HFFc6 (cell line): ENCODE results near the gene PEBP1. TPM values are rescaled to one million over a fixed set of nuclear protein-coding genes. Genes with fewer than 3 reads are reported as not detected.

ENCODE experiments used
- DNase-seq: peaks from one replicate; pipeline ENCODE4 v3.0.0-alpha.2; 2018
- H3K27ac Mint-ChIP-seq: 2 replicates; pipeline ENCODE4 v1.8.0; 2020; ENCODE audit warnings: mild to moderate bottlenecking, mixed read lengths
- H3K27me3 Mint-ChIP-seq: 2 replicates; pipeline ENCODE4 v1.8.0; 2021; ENCODE audit warnings: mild to moderate bottlenecking, moderate library complexity, mixed read lengths; ENCODE audit not compliant: insufficient read depth
- H3K36me3 Mint-ChIP-seq: 2 replicates; pipeline ENCODE4 v1.8.0; 2021; ENCODE audit warnings: low read depth, mixed read lengths
- H3K4me1 Mint-ChIP-seq: 2 replicates; pipeline ENCODE4 v1.8.0; 2020; ENCODE audit warnings: low read depth, mixed read lengths
- H3K4me3 Mint-ChIP-seq: 2 replicates; pipeline ENCODE4 v1.8.0; 2020; ENCODE audit warnings: mild to moderate bottlenecking, moderate library complexity, mixed read lengths
- H3K9me3 Mint-ChIP-seq: 2 replicates; pipeline ENCODE4 v1.8.0; 2020; ENCODE audit warnings: mild to moderate bottlenecking, mixed read lengths
- long read RNA-seq: library from polyadenylated mRNA; unstranded; transcript quantifications from one replicate; pipeline ENCODE4 v2.0.0, GENCODE V29; 2019
- total RNA-seq, 6 experiments: library from RNA; stranded (reverse); fragmentation: NEBNext Ultra II Directional; extraction: Animal tissue kit (Norgen Biotek cat#: 25700); gene quantifications; 2 replicates in 1 of 6; 3 replicates in 5 of 6; pipeline ENCODE4 v1.2.3, GENCODE V29; 2021
- TF ChIP-seq, protein P1 (sequence below): fragments of 200-600 bp; sonication (generic); IDR thresholded peaks from 2 replicates; pipeline ENCODE4 v1.5.0; 2021; ENCODE audit warnings: antibody characterized with exemption, mild to moderate bottlenecking

Gene PEBP1
- 100 to 1,000 TPM; 178 to 263 (median 196) TPM for total RNA-seq
- long read RNA-seq, transcript PEBP1-201 (4 exons, 1,697 nt): major isoform, 575 of 596 reads
- long read RNA-seq, partial matches to known transcripts: 14 of 596 reads
- long read RNA-seq, other reads (novel, unspliced or antisense): 7 of 596 reads

DNA sequence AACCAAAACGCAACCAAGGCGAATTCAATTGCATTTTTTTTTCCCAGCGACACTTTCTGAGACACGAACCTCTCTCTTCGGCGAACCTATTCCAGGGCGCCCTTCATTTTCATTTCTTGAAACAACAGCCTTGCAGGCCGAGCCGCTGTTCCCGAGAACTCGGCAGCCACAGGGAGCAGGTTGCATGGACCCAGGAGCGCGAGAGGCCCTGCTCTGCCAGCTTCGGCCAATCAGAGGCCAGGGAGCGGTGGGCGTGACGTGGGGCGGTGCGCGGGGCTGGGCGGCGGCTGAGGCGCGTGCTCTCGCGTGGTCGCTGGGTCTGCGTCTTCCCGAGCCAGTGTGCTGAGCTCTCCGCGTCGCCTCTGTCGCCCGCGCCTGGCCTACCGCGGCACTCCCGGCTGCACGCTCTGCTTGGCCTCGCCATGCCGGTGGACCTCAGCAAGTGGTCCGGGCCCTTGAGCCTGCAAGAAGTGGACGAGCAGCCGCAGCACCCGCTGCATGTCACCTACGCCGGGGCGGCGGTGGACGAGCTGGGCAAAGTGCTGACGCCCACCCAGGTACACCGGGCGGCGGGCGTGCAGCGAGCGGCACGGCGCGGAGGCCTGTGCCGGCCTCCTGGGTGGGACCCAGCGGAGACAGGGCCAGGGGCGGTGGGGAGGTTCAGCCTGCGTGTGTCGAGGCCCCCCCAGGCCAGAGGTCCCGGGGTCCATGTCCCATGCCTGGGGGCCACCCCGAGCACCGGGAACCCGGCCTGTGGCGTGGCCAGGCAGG lies at the start of gene PEBP1:
Gene PEBP1 (plus strand): TSS at position 337 of the 771 bp plus-strand sequence. CDS start 86 bp downstream, at position 423.
- TF ChIP-seq, protein P1, sequence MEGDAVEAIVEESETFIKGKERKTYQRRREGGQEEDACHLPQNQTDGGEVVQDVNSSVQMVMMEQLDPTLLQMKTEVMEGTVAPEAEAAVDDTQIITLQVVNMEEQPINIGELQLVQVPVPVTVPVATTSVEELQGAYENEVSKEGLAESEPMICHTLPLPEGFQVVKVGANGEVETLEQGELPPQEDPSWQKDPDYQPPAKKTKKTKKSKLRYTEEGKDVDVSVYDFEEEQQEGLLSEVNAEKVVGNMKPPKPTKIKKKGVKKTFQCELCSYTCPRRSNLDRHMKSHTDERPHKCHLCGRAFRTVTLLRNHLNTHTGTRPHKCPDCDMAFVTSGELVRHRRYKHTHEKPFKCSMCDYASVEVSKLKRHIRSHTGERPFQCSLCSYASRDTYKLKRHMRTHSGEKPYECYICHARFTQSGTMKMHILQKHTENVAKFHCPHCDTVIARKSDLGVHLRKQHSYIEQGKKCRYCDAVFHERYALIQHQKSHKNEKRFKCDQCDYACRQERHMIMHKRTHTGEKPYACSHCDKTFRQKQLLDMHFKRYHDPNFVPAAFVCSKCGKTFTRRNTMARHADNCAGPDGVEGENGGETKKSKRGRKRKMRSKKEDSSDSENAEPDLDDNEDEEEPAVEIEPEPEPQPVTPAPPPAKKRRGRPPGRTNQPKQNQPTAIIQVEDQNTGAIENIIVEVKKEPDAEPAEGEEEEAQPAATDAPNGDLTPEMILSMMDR: no peak
- H3K4me3 Mint-ChIP-seq: peak within 1 kb of the TSS; percentile 87
- H3K9me3 Mint-ChIP-seq: no peaks in the 10 kb centered on the region
- peaks cover 22% of the 10 kb centered on the region for H3K36me3 Mint-ChIP-seq
- H3K27me3 Mint-ChIP-seq: no peaks in the 10 kb centered on the region
- peaks cover 22% of the 10 kb centered on the region for H3K4me1 Mint-ChIP-seq
- H3K27ac Mint-ChIP-seq: peak within 1 kb of the TSS; percentile 78
- peak; percentile 93 for DNase-seq

DNA sequence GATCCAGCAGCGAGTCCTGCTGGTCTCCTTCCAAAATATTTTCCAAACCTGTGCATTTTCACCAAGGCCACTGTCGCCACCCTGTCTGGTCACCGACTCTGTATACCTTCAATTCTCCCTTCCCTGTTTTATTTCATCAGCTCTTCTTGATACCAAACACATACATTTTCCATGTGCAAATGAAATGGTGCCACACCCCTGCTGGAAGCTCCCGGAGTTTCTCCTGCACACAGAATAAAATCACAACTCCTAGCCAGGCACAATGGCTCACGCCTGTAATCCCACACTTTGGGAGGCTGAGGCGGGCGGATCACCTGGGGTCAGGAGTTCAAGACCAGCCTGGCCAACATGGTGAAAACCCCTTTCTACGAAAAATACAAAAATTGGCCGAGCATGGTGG lies 46.1 kb upstream of the PEBP1 start:
- Mint-ChIP-seq H3K4me1 (no peaks in the 10 kb centered on the region), H3K27ac (no peak overlapping the region), H3K9me3 (no peaks in the 10 kb centered on the region), H3K4me3 (no peak overlapping the region), H3K27me3 (no peaks in the 10 kb centered on the region; the same call in 1 of the 2 replicates), H3K36me3 (peaks cover 6% of the 10 kb centered on the region; the same call in 1 of the 2 replicates)
- DNase-seq: no peak
- TF ChIP-seq, protein P1: no peak

DNA sequence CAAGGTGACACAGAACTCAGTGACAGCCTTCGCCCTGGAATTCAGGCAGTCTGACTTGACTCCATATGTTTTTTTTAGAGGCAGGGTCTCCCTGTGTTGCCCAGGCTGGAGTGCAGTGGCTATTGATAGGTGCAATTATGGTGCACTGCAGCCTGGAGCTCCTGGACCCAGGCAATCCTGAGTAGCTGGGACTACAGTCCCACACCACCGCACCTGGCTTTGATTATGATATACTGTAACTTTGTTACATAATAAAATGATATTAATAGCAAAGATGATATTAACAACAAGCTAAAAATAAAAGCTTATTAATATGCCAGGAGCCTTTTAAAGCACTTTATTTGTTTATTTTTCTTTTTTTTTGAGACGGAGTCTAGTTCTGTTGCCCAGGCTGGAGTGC lies 41.9 kb upstream of the PEBP1 start:
- H3K4me3 Mint-ChIP-seq: no peak overlapping the region
- no peaks in the 10 kb centered on the region for H3K9me3 Mint-ChIP-seq
- DNase-seq: no peak
- H3K27ac Mint-ChIP-seq: no peak overlapping the region
- TF ChIP-seq, protein P1: no peak
- H3K4me1 Mint-ChIP-seq: no peaks in the 10 kb centered on the region
- H3K36me3 Mint-ChIP-seq: peaks cover 6% of the 10 kb centered on the region; the same call in 1 of the 2 replicates
- no peaks in the 10 kb centered on the region; the same call in 1 of the 2 replicates for H3K27me3 Mint-ChIP-seq

DNA sequence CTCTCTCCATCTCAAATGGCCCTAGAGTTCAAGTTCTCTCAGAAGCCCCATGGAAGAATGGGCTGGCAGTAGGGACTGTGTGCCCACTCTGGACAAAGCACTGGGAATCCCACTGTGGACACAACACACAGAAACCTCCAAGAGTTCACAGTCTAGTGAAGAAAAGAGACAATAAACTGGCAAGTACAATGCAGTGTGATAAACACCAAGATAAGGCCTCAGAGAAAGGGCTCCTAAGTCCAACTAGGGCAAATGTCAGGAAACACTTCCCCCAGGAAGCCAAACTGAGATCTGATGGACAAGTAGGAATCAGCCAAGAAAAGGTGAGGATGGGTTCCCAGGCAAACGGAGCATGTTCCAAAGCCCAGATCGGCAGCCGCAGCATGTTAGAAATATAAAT lies 37.5 kb upstream of the PEBP1 start:
- H3K4me3 Mint-ChIP-seq: no peak overlapping the region
- H3K27ac Mint-ChIP-seq: no peak overlapping the region
- H3K27me3 Mint-ChIP-seq: no peaks in the 10 kb centered on the region
- H3K4me1 Mint-ChIP-seq: peaks cover 16% of the 10 kb centered on the region
- H3K9me3 Mint-ChIP-seq: no peaks in the 10 kb centered on the region
- TF ChIP-seq, protein P1: no peak
- no peaks in the 10 kb centered on the region for H3K36me3 Mint-ChIP-seq
- DNase-seq: no peak

DNA sequence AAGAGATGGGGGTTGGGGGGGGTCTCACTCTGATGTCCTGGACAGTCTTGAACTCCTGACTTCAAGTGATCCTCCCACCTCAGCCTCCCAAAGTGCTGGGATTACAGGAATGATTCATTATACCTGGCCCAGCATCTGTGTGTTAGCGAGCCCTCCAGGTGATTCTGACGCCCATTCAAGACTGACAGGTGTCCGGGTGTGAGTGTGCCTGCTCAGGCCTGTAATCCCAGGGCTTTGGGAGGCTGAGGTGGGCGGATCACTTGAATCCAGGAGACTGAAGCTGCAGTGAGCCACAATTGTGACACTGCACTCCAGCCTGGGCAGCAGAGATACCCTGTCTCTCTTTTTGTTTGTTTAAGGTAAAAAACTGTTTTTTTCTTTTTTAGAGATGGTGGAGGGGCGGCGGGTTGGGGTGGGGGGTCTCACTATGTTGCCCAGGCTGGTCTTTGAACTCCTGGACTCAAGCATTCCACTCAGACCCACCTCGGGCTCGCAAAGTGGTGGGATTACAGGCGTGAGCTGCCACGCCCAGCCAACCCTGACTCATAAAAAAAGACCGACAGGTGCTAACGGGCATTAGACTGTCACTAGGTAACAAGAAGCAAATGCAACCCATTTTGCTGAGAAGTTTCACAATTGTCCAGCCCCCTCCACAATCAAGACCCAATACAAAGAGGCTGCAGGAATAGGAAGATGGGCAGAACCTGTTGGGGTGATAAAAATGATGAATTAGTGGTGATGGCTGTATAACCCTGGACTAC lies 36.8 kb upstream of the PEBP1 start:
- DNase-seq: no peak
- Mint-ChIP-seq H3K9me3 (no peaks in the 10 kb centered on the region), H3K27ac (no peak overlapping the region), H3K4me1 (peaks cover 17% of the 10 kb centered on the region), H3K4me3 (no peak overlapping the region), H3K27me3 (no peaks in the 10 kb centered on the region), H3K36me3 (no peaks in the 10 kb centered on the region)
- TF ChIP-seq, protein P1: no peak
